Measurements from ENCODE around the gene RIOK2.
"Not testable (repeated sequence)": the region's sequence is repeated elsewhere in the genome, so short reads cannot be mapped to it uniquely, and the experiment has no call there.

DNA sequence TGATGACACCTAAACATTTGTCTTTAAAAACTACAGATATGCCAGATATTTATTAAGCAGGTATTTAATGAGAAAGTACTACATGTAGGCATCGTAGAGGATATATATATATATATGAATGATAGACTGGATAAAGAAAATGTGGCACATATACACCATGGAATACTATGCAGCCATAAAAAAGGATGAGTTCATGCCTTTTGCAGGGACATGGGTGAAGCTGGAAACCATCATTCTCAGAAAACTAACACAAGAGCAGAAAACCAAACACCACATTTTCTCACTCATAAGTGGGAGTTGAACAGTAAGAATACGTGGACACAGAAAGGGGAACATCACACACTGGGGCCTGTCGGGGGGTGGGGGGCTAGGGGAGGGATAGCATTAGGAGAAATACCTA, 3.6 kb downstream of the RIOK2 start:
- not testable (repeated sequence) for TF ChIP-seq ZNF558 (tag by site-specific recombination; IDR thresholded peaks at IDR 0.05); ZNF501 (tag by site-specific recombination; IDR thresholded peaks at IDR 0.05); ZNF138 (tag by site-specific recombination; IDR thresholded peaks at IDR 0.05; ENCODE audit: borderline replicate concordance); ZNF555 (tag by site-specific recombination; conservative IDR thresholded peaks at IDR 0.05); ZNF350 (tag by site-specific recombination; IDR thresholded peaks at IDR 0.05)
- TF ChIP-seq, protein P1, sequence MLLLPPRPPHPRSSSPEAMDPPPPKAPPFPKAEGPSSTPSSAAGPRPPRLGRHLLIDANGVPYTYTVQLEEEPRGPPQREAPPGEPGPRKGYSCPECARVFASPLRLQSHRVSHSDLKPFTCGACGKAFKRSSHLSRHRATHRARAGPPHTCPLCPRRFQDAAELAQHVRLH (tag by site-specific recombination; IDR thresholded peaks at IDR 0.05), result not testable (repeated sequence)
- TF ChIP-seq, protein P2, sequence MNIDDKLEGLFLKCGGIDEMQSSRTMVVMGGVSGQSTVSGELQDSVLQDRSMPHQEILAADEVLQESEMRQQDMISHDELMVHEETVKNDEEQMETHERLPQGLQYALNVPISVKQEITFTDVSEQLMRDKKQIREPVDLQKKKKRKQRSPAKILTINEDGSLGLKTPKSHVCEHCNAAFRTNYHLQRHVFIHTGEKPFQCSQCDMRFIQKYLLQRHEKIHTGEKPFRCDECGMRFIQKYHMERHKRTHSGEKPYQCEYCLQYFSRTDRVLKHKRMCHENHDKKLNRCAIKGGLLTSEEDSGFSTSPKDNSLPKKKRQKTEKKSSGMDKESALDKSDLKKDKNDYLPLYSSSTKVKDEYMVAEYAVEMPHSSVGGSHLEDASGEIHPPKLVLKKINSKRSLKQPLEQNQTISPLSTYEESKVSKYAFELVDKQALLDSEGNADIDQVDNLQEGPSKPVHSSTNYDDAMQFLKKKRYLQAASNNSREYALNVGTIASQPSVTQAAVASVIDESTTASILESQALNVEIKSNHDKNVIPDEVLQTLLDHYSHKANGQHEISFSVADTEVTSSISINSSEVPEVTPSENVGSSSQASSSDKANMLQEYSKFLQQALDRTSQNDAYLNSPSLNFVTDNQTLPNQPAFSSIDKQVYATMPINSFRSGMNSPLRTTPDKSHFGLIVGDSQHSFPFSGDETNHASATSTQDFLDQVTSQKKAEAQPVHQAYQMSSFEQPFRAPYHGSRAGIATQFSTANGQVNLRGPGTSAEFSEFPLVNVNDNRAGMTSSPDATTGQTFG (tag by site-specific recombination; IDR thresholded peaks at IDR 0.05; ENCODE audit: borderline replicate concordance), result not testable (repeated sequence)
- TF ChIP-seq, protein P3, sequence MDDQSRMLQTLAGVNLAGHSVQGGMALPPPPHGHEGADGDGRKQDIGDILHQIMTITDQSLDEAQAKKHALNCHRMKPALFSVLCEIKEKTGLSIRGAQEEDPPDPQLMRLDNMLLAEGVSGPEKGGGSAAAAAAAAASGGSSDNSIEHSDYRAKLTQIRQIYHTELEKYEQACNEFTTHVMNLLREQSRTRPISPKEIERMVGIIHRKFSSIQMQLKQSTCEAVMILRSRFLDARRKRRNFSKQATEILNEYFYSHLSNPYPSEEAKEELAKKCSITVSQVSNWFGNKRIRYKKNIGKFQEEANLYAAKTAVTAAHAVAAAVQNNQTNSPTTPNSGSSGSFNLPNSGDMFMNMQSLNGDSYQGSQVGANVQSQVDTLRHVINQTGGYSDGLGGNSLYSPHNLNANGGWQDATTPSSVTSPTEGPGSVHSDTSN (CRISPR knock-in tag; IDR thresholded peaks at IDR 0.05), result not testable (repeated sequence)
- TF ChIP-seq, protein P4, sequence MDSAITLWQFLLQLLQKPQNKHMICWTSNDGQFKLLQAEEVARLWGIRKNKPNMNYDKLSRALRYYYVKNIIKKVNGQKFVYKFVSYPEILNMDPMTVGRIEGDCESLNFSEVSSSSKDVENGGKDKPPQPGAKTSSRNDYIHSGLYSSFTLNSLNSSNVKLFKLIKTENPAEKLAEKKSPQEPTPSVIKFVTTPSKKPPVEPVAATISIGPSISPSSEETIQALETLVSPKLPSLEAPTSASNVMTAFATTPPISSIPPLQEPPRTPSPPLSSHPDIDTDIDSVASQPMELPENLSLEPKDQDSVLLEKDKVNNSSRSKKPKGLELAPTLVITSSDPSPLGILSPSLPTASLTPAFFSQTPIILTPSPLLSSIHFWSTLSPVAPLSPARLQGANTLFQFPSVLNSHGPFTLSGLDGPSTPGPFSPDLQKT (IDR thresholded peaks at IDR 0.05; ENCODE audit: borderline replicate concordance, low read depth, low read length), result not testable (repeated sequence)
- TF ChIP-seq, protein P5, sequence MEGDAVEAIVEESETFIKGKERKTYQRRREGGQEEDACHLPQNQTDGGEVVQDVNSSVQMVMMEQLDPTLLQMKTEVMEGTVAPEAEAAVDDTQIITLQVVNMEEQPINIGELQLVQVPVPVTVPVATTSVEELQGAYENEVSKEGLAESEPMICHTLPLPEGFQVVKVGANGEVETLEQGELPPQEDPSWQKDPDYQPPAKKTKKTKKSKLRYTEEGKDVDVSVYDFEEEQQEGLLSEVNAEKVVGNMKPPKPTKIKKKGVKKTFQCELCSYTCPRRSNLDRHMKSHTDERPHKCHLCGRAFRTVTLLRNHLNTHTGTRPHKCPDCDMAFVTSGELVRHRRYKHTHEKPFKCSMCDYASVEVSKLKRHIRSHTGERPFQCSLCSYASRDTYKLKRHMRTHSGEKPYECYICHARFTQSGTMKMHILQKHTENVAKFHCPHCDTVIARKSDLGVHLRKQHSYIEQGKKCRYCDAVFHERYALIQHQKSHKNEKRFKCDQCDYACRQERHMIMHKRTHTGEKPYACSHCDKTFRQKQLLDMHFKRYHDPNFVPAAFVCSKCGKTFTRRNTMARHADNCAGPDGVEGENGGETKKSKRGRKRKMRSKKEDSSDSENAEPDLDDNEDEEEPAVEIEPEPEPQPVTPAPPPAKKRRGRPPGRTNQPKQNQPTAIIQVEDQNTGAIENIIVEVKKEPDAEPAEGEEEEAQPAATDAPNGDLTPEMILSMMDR (tag by site-specific recombination; IDR thresholded peaks at IDR 0.05), result not testable (repeated sequence)

Measured in HEK293 (cell line).